ENCODE measurements around the gene CEP70. TPM values are rescaled to one million over a fixed set of nuclear protein-coding genes. Genes with fewer than 3 reads are reported as not detected.
"Not testable (repeated sequence)": the region's sequence is repeated elsewhere in the genome, so short reads cannot be mapped to it uniquely, and the experiment has no call there.

The CEP70 gene
- total and polyA plus RNA-seq, 10 donors: 2.7 to 19.0 (median 14.1) TPM

- no peak overlapping the region for H3K4me3 ChIP-seq
- no peak overlapping the region for H3K27ac ChIP-seq
- no peaks in the 10 kb centered on the region for H3K27me3 ChIP-seq (replicated peaks in 1 of 7)
- H3K4me1 ChIP-seq: peaks cover 0 to 1% (median 0%) of the 10 kb centered on the region in 6 donors
- DNase-seq: no peak
- TF ChIP-seq POLR2A (IDR thresholded peaks at IDR 0.05): no peak
- TF ChIP-seq POLR2AphosphoS5 (IDR thresholded peaks at IDR 0.05): no peak
- no peak for TF ChIP-seq CTCF (IDR thresholded peaks at IDR 0.05 in 8 of 11, conservative IDR thresholded peaks at IDR 0.05 in 3 of 11)
- WGBS, 5 donors: 96 to 100% (median 100%) methylated on average over 1 of the region's 1 CpG
- peaks cover 0 to 4% (median 0%) of the 10 kb centered on the region in 6 donors for H3K36me3 ChIP-seq
- no peaks in the 10 kb centered on the region for H3K9me3 ChIP-seq
- intact Hi-C loops (cut with DNase I; ENCODE audit: low total_unique reads): no loop called here
Observed at GRCh38 chr3:138587374-138587773, 6.7 kb downstream of the CEP70 start.

DNA sequence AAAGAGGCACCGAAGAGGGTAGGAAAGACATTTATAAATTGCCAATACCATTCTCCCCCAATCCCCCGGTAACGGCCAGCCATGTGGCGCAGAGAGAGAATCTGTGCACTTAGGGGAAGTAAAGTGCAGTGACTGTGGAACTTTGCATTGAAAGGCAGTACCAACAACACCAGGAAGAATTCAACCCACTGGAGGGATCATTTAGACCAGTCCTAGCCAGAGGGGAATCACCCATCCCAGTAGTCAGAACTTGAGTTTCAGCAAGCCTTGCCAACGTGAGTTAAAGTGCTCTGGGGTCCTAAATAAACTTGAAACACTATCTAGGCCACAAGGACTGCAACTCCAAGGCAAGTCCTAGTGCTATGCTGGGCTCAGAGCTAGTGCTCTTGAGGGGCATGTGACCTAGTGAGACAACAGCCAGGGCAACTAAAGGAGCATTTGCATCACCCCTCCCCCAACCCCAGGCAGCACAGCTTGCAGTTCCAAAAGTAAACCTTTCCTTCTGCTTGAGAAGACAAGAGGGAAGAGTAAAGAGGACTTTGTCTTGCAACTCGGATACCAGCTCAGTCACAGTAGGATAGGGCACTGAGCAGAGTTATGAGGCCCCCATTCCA lies 15.0 kb downstream of the CEP70 start:
- Histone ChIP-seq H3K36me3 (peaks cover 0 to 8% (median 0%) of the 10 kb centered on the region in 6 donors), H3K27ac (no peak overlapping the region), H3K9me3 (peaks cover 0 to 6% (median 2%) of the 10 kb centered on the region in 8 donors), H3K4me3 (no peak overlapping the region), H3K4me1 (peaks cover 0 to 21% (median 9%) of the 10 kb centered on the region in 6 donors), H3K27me3 (replicated peaks in 1 of 7) (no peaks in the 10 kb centered on the region)
- intact Hi-C loops (cut with DNase I; ENCODE audit: low total_unique reads): no loop called here
- no peak for DNase-seq
- no peak for TF ChIP-seq POLR2A (IDR thresholded peaks at IDR 0.05)
- no peak for TF ChIP-seq CTCF (IDR thresholded peaks at IDR 0.05 in 8 of 11, conservative IDR thresholded peaks at IDR 0.05 in 3 of 11)
- TF ChIP-seq POLR2AphosphoS5 (IDR thresholded peaks at IDR 0.05): no peak
- WGBS, 5 donors: 74 to 93% (median 83%) methylated on average over 6 of the region's 6 CpGs

- intact Hi-C loops (cut with DNase I; ENCODE audit: low total_unique reads): no loop called here
- Histone ChIP-seq H3K4me3 (no peak overlapping the region), H3K27me3 (replicated peaks in 1 of 7) (no peaks in the 10 kb centered on the region), H3K4me1 (peaks cover 0 to 21% (median 9%) of the 10 kb centered on the region in 6 donors), H3K36me3 (peaks cover 0 to 15% (median 0%) of the 10 kb centered on the region in 6 donors), H3K9me3 (peaks cover 0 to 15% (median 9%) of the 10 kb centered on the region in 8 donors), H3K27ac (no peak overlapping the region)
- no peak for DNase-seq
- TF ChIP-seq POLR2A (IDR thresholded peaks at IDR 0.05) (no peak), CTCF (IDR thresholded peaks at IDR 0.05 in 8 of 11, conservative IDR thresholded peaks at IDR 0.05 in 3 of 11) (no peak), POLR2AphosphoS5 (IDR thresholded peaks at IDR 0.05) (no peak)
- WGBS, 5 donors: 31 to 54% (median 38%) methylated on average over 4 of the region's 4 CpGs
Observed at GRCh38 chr3:138578141-138578540, 15.9 kb downstream of the CEP70 start.

DNA sequence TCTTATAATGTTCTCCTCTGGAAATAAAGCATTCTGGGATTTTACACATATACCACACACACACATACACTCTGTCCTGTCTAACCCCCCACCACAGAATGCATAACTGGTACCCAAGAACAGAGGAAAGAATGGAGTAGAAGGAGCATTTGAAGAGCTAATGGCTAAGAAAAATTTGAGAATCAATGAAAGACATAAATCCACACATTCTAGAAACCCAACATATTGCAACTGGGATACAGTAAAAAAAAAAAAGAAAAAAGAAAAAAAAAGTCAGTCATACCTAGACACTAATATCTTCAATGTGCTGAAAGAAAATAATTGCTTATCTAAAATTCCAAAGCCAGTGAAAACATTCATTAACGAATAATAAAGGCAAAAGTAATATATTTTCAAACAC lies 20.9 kb downstream of the CEP70 start:
- intact Hi-C loops (cut with DNase I; ENCODE audit: low total_unique reads): no loop called here
- TF ChIP-seq POLR2AphosphoS5 (IDR thresholded peaks at IDR 0.05): no peak
- no peak for TF ChIP-seq CTCF (IDR thresholded peaks at IDR 0.05 in 8 of 11, conservative IDR thresholded peaks at IDR 0.05 in 3 of 11)
- TF ChIP-seq POLR2A (IDR thresholded peaks at IDR 0.05): no peak

GRCh38 chr3:138569624-138570023 lies 24.4 kb downstream of the CEP70 start:
- intact Hi-C loops (cut with DNase I; ENCODE audit: low total_unique reads); DNase-seq; H3K27ac ChIP-seq; H3K4me1 ChIP-seq; H3K4me3 ChIP-seq; H3K27me3 ChIP-seq (replicated peaks in 1 of 7): not testable (repeated sequence)
- WGBS, 5 donors: 93 to 98% (median 96%) methylated on average over 8 of the region's 8 CpGs
- peaks cover 0 to 34% (median 3%) of the 10 kb centered on the region in 6 donors for H3K36me3 ChIP-seq
- H3K9me3 ChIP-seq: peaks cover 0 to 23% (median 9%) of the 10 kb centered on the region in 8 donors

More for the DNA sequence above, 20.9 kb downstream of the CEP70 start:
- Histone ChIP-seq H3K27ac (no peak overlapping the region), H3K36me3 (peaks cover 0 to 31% (median 3%) of the 10 kb centered on the region in 6 donors), H3K27me3 (replicated peaks in 1 of 7) (no peaks in the 10 kb centered on the region), H3K9me3 (peaks cover 0 to 17% (median 9%) of the 10 kb centered on the region in 8 donors), H3K4me1 (peaks cover 0 to 8% (median 3%) of the 10 kb centered on the region in 6 donors), H3K4me3 (no peak overlapping the region)
- DNase-seq: no peak
- 91 to 96% (median 95%) methylated on average over 1 of the region's 1 CpG for WGBS, 5 donors

Measured in spleen (tissue), 11 donors.